Measurements from ENCODE around the gene JMJD8. TPM values are rescaled to one million over a fixed set of nuclear protein-coding genes. Genes with fewer than 3 reads are reported as not detected.

The JMJD8 gene
- total RNA-seq, 2 donors from 2014 or later, result 40.7 to 72.1 TPM

DNA sequence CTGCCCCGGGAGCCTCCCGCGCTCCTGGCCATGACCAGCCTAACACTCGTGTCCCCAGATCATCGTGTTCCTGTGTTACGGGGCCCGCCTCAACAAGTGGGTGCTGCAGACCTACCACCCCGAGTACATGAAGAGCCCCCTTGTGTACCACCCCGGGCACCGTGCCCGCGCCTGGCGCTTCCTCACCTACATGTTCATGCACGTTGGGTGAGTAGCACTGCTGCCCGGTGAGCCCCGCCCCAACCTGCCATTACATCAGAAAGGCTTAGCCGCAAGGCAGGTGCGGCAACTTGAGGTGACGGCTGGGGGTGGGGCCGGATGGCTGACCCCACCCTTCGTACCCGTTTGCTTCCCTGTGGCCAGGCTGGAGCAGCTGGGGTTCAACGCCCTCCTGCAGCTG lies 7.2 kb downstream of the JMJD8 start:
- Histone ChIP-seq H3K4me1 (peaks cover 28% of the 10 kb centered on the region), H3K4me3 (no peak overlapping the region), H3K36me3 (peaks cover 13% of the 10 kb centered on the region), H3K27ac (no peak overlapping the region), H3K27me3 (no peaks in the 10 kb centered on the region), H3K9me3 (no peaks in the 10 kb centered on the region), H3K9ac (ENCODE audit: low read depth in 2 of 2, low read length in 2 of 2) (peak overlapping the region in 1 of 2 donors; percentile 22)
- TF ChIP-seq, protein P1, sequence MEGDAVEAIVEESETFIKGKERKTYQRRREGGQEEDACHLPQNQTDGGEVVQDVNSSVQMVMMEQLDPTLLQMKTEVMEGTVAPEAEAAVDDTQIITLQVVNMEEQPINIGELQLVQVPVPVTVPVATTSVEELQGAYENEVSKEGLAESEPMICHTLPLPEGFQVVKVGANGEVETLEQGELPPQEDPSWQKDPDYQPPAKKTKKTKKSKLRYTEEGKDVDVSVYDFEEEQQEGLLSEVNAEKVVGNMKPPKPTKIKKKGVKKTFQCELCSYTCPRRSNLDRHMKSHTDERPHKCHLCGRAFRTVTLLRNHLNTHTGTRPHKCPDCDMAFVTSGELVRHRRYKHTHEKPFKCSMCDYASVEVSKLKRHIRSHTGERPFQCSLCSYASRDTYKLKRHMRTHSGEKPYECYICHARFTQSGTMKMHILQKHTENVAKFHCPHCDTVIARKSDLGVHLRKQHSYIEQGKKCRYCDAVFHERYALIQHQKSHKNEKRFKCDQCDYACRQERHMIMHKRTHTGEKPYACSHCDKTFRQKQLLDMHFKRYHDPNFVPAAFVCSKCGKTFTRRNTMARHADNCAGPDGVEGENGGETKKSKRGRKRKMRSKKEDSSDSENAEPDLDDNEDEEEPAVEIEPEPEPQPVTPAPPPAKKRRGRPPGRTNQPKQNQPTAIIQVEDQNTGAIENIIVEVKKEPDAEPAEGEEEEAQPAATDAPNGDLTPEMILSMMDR (IDR thresholded peaks at IDR 0.05), result no peak
- DNase-seq, result peak; percentile 94
- intact Hi-C loops (cut with DNase I), result no loop called here

DNA sequence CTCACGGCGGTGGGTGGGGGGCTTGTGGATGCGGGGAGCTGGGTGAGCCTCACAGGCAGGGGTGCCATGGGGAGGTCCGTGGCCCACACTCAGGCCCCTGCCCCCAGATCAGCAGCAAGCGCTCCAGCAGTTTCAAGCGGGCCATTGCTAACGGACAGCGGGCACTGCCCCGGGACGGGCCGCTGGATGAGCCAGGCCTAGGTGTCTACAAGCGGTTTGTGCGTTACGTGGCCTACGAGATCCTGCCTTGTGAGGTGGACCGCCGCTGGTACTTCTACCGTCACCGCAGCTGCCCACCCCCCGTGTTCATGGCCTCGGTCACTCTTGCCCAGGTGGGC lies 7.6 kb downstream of the JMJD8 start:
- H3K9me3 ChIP-seq, result no peaks in the 10 kb centered on the region
- intact Hi-C loops (cut with DNase I), result no loop called here
- peaks cover 15% of the 10 kb centered on the region for H3K36me3 ChIP-seq
- no peaks in the 10 kb centered on the region for H3K27me3 ChIP-seq
- no peak for DNase-seq
- H3K9ac ChIP-seq (ENCODE audit: low read depth in 2 of 2, low read length in 2 of 2), result peak overlapping the region in 1 of 2 donors; percentile 22
- no peak overlapping the region for H3K4me3 ChIP-seq
- H3K27ac ChIP-seq, result no peak overlapping the region
- H3K4me1 ChIP-seq, result peaks cover 24% of the 10 kb centered on the region
- TF ChIP-seq, protein P1 (IDR thresholded peaks at IDR 0.05), result no peak

DNA sequence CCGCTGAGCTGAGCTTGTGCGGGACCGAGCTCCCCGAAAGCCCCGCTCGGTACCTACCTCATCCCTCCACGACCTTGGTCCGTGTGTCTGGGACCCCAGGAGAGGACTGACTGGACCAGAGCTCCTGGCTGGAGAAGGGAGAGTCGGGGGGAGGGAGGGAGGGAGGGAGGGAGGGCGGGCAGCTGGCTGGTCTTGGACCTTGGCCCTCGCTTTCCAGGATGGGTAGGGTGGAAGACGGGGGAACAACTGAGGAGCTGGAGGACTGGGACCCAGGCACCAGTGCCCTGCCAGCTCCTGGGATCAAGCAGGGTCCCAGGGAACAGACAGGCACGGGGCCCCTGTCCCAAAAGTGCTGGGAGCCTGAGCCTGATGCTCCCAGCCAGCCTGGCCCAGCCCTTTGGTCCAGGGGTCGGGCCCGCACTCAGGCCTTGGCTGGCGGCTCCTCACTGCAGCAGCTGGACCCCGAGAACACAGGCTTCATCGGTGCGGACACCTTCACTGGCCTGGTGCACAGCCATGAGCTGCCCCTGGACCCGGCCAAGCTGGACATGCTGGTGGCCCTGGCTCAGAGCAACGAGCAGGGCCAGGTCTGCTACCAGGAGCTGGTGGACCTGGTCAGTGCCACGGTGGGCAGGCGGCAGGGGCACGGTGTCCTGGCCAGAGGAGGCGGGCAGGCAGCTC lies 8.1 kb downstream of the JMJD8 start:
- intact Hi-C loops (cut with DNase I), result no loop called here
- H3K4me1 ChIP-seq, result peaks cover 19% of the 10 kb centered on the region
- peak overlapping the region in 1 of 2 donors; percentile 22 for H3K9ac ChIP-seq (ENCODE audit: low read depth in 2 of 2, low read length in 2 of 2)
- H3K27me3 ChIP-seq, result no peaks in the 10 kb centered on the region
- H3K9me3 ChIP-seq, result no peaks in the 10 kb centered on the region
- H3K36me3 ChIP-seq, result peaks cover 15% of the 10 kb centered on the region
- H3K27ac ChIP-seq, result no peak overlapping the region
- no peak for DNase-seq
- TF ChIP-seq, protein P1 (IDR thresholded peaks at IDR 0.05), result no peak
- peak overlapping the region; percentile 25 for H3K4me3 ChIP-seq

DNA sequence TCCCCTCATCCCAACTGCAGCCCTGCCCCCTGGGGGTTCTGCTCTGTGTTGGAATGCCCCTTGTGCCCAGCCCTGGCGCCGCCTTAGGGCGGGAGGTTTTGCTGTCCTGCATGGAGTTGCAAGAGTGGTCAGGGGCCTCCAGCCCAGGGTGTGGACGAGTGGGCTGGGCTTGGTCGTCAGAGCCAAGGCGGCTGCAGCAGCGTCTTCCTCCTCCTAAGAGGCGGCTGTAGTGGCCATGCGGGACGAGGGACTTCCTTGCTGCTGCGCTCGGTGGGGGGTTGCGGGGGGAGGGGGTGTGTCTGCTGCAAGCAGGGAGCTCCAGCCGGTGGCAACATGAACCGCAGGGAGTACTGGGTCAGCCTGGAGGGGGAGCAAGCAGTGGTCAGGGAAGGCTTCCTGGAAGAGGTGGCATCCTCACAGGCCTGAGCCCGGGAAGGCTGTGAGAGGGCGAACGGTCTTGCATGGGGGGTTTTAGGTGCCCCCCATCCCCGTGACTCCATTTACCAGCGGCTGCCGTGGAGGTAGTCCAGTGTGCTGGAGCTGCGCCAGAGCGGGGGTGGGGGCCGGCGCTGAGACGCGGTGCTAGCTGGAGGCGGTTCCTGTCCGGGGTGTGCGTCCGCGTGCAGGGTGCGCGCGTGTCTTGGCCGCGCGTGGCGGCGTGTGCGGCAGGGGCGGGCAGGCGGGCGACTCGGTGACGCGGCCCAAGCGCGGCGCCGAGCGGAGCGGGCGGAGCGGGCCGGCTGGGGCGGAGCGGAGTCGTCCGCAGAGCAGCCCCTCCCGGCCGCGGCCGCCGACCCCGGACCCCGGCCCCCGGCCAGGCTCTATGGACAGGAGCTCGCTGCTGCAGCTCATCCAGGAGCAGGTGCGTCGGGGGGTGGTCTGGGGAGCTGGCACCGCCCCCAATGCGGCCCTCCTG lies 8.9 kb downstream of the JMJD8 start, which contains the start of gene RHBDL1:
Gene RHBDL1 (plus strand): TSS at position 704 of the 916 bp plus-strand sequence. CDS start 120 bp downstream, at position 824.
- Histone ChIP-seq H3K27me3 (no peaks in the 10 kb centered on the region), H3K9ac (ENCODE audit: low read depth in 2 of 2, low read length in 2 of 2) (peak within 1 kb of the TSS; percentile 38 to 55), H3K4me3 (peak within 1 kb of the TSS; percentile 25), H3K36me3 (peaks cover 18% of the 10 kb centered on the region), H3K4me1 (peaks cover 17% of the 10 kb centered on the region), H3K9me3 (no peaks in the 10 kb centered on the region), H3K27ac (no peak within 1 kb of the TSS)
- intact Hi-C loops (cut with DNase I), result no loop called here
- DNase-seq, result no peak
- TF ChIP-seq, protein P1 (IDR thresholded peaks at IDR 0.05), result no peak

DNA sequence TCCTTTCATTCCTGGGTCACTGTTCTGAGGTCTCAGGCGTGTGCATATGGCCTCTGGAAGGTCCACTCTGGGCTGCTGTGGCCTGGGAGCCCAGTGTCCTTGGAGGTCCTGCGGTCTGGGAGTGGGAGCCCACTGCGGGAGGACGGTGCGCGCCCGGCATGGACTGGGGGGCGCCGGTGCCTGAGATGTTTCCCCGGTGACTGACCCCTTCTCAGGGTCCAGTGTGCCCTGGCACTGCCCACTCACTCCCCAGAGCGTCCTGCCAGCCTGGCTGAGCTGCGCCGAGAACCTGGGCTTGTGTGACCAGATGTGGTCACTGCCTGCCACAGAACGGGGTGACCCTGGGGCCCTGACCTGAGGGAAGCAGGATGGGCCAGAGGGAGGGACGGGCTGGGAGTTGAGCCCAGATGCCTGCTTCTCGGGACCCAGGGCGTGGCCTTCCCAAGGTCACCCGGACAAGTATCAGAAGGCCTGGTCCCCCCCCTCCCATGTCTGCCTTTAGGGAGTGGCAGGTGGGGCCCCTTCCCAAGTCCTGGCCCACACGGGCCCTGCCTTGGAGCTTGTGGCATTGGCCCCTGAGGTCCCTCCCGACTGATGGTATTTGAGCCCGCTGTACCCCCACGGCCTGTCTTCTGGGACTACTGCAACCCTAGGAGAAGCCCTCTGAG lies 9.8 kb downstream of the JMJD8 start:
- no peak overlapping the region for H3K9ac ChIP-seq (ENCODE audit: low read depth in 2 of 2, low read length in 2 of 2)
- H3K27ac ChIP-seq, result no peak overlapping the region
- TF ChIP-seq, protein P1 (IDR thresholded peaks at IDR 0.05), result no peak
- H3K4me1 ChIP-seq, result peaks cover 17% of the 10 kb centered on the region
- H3K27me3 ChIP-seq, result no peaks in the 10 kb centered on the region
- H3K9me3 ChIP-seq, result no peaks in the 10 kb centered on the region
- no peak for DNase-seq
- intact Hi-C loops (cut with DNase I), result no loop called here
- no peak overlapping the region for H3K4me3 ChIP-seq
- peaks cover 23% of the 10 kb centered on the region for H3K36me3 ChIP-seq
